GM12874 (cell line): ENCODE results near the gene AJM1.

ENCODE experiments used
- TF ChIP-seq, protein P1 (sequence below): IDR thresholded peaks from 2 replicates; pipeline ENCODE4 v1.5.1; 2011; ENCODE audit warnings: low read depth, mild to moderate bottlenecking, control low read depth, low read length, moderate library complexity; ENCODE audit not compliant: insufficient read depth

Gene AJM1

DNA sequence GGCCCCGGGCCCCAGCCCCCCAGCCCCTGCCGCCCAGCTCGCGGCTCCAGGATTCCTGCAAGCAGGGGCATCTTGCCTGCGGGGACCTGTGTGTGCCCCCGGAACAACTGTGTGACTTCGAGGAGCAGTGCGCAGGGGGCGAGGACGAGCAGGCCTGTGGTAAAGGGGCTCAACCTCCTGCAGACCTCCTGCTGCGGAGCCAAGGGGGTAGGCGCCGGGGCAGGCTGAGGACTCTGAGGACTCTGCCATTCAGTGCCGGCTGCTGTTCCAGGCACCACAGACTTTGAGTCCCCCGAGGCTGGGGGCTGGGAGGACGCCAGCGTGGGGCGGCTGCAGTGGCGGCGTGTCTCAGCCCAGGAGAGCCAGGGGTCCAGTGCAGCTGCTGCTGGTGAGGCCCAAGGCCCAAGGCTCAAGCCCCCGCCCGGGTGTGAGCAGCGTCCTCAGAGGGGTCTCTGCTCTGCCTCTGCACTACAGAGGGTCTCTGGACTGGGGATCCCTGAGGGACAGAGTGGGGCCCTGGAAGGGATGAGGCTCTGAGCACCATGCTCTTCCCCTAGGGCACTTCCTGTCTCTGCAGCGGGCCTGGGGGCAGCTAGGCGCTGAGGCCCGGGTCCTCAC, 13.3 kb downstream of the AJM1 start:
- TF ChIP-seq, protein P1, sequence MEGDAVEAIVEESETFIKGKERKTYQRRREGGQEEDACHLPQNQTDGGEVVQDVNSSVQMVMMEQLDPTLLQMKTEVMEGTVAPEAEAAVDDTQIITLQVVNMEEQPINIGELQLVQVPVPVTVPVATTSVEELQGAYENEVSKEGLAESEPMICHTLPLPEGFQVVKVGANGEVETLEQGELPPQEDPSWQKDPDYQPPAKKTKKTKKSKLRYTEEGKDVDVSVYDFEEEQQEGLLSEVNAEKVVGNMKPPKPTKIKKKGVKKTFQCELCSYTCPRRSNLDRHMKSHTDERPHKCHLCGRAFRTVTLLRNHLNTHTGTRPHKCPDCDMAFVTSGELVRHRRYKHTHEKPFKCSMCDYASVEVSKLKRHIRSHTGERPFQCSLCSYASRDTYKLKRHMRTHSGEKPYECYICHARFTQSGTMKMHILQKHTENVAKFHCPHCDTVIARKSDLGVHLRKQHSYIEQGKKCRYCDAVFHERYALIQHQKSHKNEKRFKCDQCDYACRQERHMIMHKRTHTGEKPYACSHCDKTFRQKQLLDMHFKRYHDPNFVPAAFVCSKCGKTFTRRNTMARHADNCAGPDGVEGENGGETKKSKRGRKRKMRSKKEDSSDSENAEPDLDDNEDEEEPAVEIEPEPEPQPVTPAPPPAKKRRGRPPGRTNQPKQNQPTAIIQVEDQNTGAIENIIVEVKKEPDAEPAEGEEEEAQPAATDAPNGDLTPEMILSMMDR = no peak

DNA sequence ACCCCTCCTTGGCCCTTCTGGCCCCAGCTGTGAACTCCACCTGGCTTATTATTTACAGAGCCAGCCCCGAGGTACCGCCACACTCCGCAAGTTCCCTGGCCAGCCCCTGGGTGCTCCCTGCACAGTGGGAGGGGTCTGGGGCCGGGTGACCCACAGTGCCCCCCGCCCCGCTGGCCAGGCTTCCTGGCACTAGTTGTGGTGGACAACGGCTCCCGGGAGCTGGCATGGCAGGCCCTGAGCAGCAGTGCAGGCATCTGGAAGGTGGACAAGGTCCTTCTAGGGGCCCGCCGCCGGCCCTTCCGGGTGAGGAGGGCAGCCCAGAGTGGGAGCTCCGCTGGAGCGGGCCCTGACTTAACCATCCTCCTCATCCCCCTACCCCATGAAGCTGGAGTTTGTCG, 13.8 kb downstream of the AJM1 start:
- TF ChIP-seq, protein P1 = no peak

DNA sequence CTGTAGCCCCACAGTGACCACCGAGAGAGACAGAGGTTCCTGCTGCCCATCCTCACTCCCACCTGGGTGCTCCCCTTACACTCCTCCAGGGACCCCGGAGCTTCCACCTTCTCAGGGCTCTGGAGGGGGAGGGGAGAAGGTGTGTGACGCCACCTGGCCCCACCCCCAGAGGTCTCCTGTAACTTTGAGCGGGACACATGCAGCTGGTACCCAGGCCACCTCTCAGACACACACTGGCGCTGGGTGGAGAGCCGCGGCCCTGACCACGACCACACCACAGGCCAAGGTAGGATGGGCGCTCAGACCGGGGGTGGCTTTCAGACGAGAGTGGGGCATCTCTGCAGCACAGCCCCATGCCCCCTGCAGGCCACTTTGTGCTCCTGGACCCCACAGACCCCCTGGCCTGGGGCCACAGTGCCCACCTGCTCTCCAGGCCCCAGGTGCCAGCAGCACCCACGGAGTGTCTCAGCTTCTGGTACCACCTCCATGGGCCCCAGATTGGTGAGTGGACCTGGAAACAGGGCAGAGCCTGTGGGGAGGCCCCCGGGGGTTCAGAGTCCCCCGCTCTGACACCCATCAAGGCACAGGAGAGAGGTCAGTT, 14.4 kb downstream of the AJM1 start:
- TF ChIP-seq, protein P1 = 0 out of 2 replicates have a peak, but pooled peaks have one; percentile 4

DNA sequence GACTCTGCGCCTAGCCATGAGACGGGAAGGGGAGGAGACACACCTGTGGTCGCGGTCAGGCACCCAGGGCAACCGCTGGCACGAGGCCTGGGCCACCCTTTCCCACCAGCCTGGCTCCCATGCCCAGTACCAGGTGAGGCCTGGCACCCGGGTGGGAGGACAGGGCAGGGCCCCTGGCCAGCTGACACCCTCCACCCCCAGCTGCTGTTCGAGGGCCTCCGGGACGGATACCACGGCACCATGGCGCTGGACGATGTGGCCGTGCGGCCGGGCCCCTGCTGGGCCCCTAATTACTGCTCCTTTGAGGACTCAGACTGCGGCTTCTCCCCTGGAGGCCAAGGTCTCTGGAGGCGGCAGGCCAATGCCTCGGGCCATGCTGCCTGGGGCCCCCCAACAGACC, 14.9 kb downstream of the AJM1 start:
- TF ChIP-seq, protein P1 = no peak

DNA sequence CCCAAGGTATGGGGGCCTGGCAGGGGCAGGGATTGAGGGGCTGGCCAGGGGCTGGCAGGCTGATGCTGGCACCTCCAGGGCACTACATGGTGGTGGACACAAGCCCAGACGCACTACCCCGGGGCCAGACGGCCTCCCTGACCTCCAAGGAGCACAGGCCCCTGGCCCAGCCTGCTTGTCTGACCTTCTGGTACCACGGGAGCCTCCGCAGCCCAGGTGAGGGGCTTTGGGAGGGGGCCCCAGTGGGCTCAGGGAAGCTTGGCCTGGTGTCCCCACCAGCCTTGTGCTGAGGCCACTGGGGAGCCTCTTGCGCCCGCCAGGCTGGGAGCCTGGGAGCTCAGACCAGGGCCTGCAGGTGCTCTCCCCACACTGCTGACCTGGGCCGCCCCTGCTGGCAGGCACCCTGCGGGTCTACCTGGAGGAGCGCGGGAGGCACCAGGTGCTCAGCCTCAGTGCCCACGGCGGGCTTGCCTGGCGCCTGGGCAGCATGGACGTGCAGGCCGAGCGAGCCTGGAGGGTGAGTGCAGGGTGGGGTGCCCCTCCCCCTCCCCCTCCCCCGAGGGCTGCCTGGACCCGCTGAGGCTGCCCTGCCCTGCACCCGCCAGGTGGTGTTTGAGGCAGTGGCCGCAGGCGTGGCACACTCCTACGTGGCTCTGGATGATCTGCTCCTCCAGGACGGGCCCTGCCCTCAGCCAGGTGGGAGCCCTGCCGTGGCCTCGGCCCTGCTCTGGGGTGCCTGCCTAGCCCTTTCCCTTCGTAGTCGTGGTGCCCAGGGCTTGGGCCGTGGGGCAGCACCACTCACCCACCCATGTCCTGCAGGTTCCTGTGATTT, 15.5 kb downstream of the AJM1 start:
- TF ChIP-seq, protein P1 = no peak

DNA sequence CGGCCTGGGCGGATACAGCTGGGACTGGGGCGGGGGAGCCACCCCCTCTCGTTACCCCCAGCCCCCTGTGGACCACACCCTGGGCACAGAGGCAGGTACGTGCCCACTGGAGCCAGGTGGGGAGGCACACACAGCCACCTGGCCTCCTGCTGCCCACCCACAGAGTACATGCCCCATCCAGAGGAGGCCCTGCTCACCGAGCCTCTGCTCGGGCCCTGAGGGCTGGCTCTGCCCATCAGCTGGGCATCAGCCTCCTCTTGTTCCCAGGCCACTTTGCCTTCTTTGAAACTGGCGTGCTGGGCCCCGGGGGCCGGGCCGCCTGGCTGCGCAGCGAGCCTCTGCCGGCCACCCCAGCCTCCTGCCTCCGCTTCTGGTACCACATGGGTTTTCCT, 16.2 kb downstream of the AJM1 start:
- TF ChIP-seq, protein P1 = no peak

DNA sequence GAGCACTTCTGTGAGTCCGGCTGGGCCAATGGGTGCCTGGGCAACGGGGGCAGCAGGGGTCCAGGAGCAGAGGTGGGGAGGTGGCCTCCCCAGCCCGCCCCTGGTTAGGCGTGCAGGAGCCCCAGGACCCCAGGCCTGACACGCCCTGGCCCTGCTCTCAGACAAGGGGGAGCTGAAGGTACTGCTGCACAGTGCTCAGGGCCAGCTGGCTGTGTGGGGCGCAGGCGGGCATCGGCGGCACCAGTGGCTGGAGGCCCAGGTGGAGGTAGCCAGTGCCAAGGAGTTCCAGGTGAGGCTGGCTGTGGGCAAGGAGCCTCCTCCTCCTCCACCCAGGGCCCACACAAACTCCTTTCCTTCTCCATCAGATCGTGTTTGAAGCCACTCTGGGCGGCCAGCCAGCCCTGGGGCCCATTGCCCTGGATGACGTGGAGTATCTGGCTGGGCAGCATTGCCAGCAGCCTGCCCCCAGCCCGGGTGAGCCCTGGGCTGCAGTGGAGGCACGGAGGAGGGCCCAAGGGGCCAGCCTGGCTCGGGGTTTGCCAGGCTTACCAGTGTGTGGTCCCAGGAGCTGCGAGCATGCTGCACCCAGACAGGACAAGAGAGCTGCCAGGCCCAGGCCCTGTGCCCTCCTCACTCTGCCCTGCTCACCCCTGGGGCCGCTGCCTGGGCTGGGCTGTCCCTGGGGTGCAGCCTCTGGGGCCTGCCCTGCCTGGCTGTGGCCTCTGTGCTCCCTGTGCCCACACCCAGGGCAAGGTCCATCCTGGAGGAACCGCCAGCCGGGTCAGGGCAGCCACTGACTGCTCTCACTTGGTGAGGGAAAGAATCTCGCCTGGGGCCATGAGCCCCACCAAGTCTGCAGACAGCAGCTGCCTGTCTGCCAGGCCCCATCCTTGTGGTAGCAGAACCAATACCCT, 16.8 kb downstream of the AJM1 start:
- TF ChIP-seq, protein P1 = no peak
